Measurements from ENCODE around the gene ATP4B. TPM values are rescaled to one million over a fixed set of nuclear protein-coding genes. Genes with fewer than 3 reads are reported as not detected.

ATP4B gene
- total and polyA plus RNA-seq, 2 of the 8 experiments (the other 6 are each of a cell fraction or from before 2014, with no cell fraction given) = 0.05 TPM; not detected in 1

- no peaks in the 10 kb centered on the region for H3K4me1 ChIP-seq (replicated peaks in 1 of 4; ENCODE audit: control insufficient read depth in 3 of 4, insufficient read depth in 4 of 4, low read length in 3 of 4)
- peaks cover 0 to 5% of the 10 kb centered on the region in 2 experiments for H4K20me1 ChIP-seq (replicated peaks in 1 of 2; ENCODE audit: control insufficient read depth in 1 of 2, insufficient read depth in 2 of 2, low read length in 2 of 2)
- H2AK5ac ChIP-seq (ENCODE audit: low read depth, low read length) = no peak overlapping the region
- H3K9ac ChIP-seq (replicated peaks in 1 of 4; ENCODE audit: extremely low read depth in 1 of 4, low read depth in 3 of 4, low read length in 3 of 4) = no peak overlapping the region
- no peaks in the 10 kb centered on the region for H3K79me2 ChIP-seq (ENCODE audit: control insufficient read depth in 1 of 2, insufficient read depth in 2 of 2, low read length in 2 of 2)
- H3K27ac ChIP-seq (ENCODE audit: low read depth, low read length) = no peak overlapping the region
- no peak overlapping the region for H3K4me3 ChIP-seq (ENCODE audit: extremely low read depth in 1 of 4, insufficient read depth in 2 of 4, low read depth in 3 of 4, low read length in 4 of 4)
- H2BK5ac ChIP-seq (ENCODE audit: low read depth, low read length) = no peak overlapping the region
- WGBS, 2 experiments (ENCODE audit: extremely low coverage in 1 of 2, insufficient coverage in 1 of 2, insufficient read length in 1 of 2, insufficient replicate concordance in 2 of 2, low coverage in 1 of 2, low lambda C conversion rate in 2 of 2, missing lambda C conversion rate in 1 of 2) = 93% methylated on average over 8 of the region's 8 CpGs; no CpG with 5 or more reads in 1 of the 2 experiments
- H4K8ac ChIP-seq (ENCODE audit: extremely low read depth, insufficient read depth, low read length) = no peak overlapping the region
- H4K91ac ChIP-seq (replicated peaks; ENCODE audit: insufficient read length, low read length) = no peak overlapping the region
- 0 out of 2 replicates have a peak overlapping the region, but pooled peaks have one; percentile 12 for H2BK12ac ChIP-seq (ENCODE audit: low read depth, low read length)
- H2BK20ac ChIP-seq (ENCODE audit: low read length) = no peak overlapping the region
- no peaks in the 10 kb centered on the region for H3K27me3 ChIP-seq (replicated peaks in 1 of 4; ENCODE audit: control insufficient read depth in 3 of 4, extremely low read depth in 1 of 4, insufficient read depth in 3 of 4, low read length in 3 of 4)
- DNase-seq (ENCODE audit: low read depth in 1 of 2, low spot score in 2 of 2) = no peak
- no peak overlapping the region for H4K5ac ChIP-seq (ENCODE audit: insufficient read length, low read depth, low read length)
- no peak overlapping the region for H2BK120ac ChIP-seq (replicated peaks; ENCODE audit: low read depth, low read length)
- H3K14ac ChIP-seq (ENCODE audit: insufficient read length) = no peak overlapping the region
- H2AFZ ChIP-seq (ENCODE audit: low read length) = no peak overlapping the region
- no peak overlapping the region for H2BK15ac ChIP-seq (ENCODE audit: low read length)
- H3K23me2 ChIP-seq (ENCODE audit: low read depth, low read length) = no peaks in the 10 kb centered on the region
- H3K36me3 ChIP-seq (ENCODE audit: control insufficient read depth in 2 of 4, insufficient read depth in 4 of 4, low read length in 3 of 4) = peaks cover 14 to 75% (median 55%) of the 10 kb centered on the region in 4 experiments
- no peak overlapping the region for H3K4ac ChIP-seq (replicated peaks; ENCODE audit: insufficient read length, low read depth, low read length)
- peaks cover 20 to 27% of the 10 kb centered on the region in 2 experiments for H3K9me3 ChIP-seq (ENCODE audit: insufficient read depth in 2 of 2, low read depth in 1 of 2, low read length in 1 of 2)
- ChIA-PET POLR2A (ENCODE audit: partially characterized antibody) (interaction anchor here (0.9 kb wide), 1 partner anchor 12 kb away, joined by 3 read pairs; no protein-coding TSS in a partner anchor), CTCF (ENCODE audit: partially characterized antibody) (interaction anchor here (1.0 to 1.6 kb wide), 3 partner anchors 10 to 100 kb away, joined by 3 to 4 read pairs (median 3); no protein-coding TSS in a partner anchor)
- H3K18ac ChIP-seq (ENCODE audit: extremely low read depth, low read length) = no peak overlapping the region
- no peak for FAIRE-seq
- H3K4me2 ChIP-seq (ENCODE audit: insufficient read depth in 1 of 2, low read depth in 2 of 2, low read length in 2 of 2) = no peak overlapping the region
- H3K79me1 ChIP-seq (ENCODE audit: low read depth, low read length) = no peaks in the 10 kb centered on the region
- no peak overlapping the region for H3K56ac ChIP-seq (replicated peaks; ENCODE audit: insufficient read length, low read depth, low read length)
- H3K23ac ChIP-seq (ENCODE audit: insufficient read length) = no peak overlapping the region
- TF ChIP-seq JUN (IDR thresholded peaks at IDR 0.05; ENCODE audit: low read depth, low read length) (no peak), GTF2F1 (IDR thresholded peaks at IDR 0.05; ENCODE audit: borderline replicate concordance, low read depth, low read length) (no peak), MAX (IDR thresholded peaks at IDR 0.05) (no peak), HDAC6 (IDR thresholded peaks at IDR 0.05; ENCODE audit: low read depth, low read length) (no peak), SUZ12 (IDR thresholded peaks at IDR 0.05; ENCODE audit: low read length) (no peak), E2F6 (IDR thresholded peaks at IDR 0.05) (no peak), RBBP5 (IDR thresholded peaks at IDR 0.05; ENCODE audit: borderline replicate concordance, low read depth, low read length) (no peak), NRF1 (IDR thresholded peaks at IDR 0.05; ENCODE audit: low read depth, low read length) (no peak), EGR1 (IDR thresholded peaks at IDR 0.05; ENCODE audit: borderline replicate concordance, low read depth, low read length) (no peak), SIN3A (conservative IDR thresholded peaks at IDR 0.05 in 1 of 2, IDR thresholded peaks at IDR 0.05 in 1 of 2; ENCODE audit: low read depth in 1 of 2, low read length in 2 of 2) (no peak), CBX8 (IDR thresholded peaks at IDR 0.05; ENCODE audit: borderline replicate concordance, low read depth, low read length) (no peak), RAD21 (IDR thresholded peaks at IDR 0.05 in 1 of 2, conservative IDR thresholded peaks at IDR 0.05 in 1 of 2; ENCODE audit: low read depth in 2 of 2, low read length in 2 of 2) (no peak)
These were observed 19.2 kb downstream of the ATP4B start for GRCh38 chr13:113638806-113639205.

All from H1 (cell line).